Esophagus (tissue), 2 donors: ENCODE data around the gene STXBP2. TPM values are rescaled to one million over a fixed set of nuclear protein-coding genes. Genes with fewer than 3 reads are reported as not detected.

Experiments used
- H3K27ac ChIP-seq, 2 donors: one replicate each; pipeline ENCODE4 v1.5.1; 2013; ENCODE audit warnings: low read depth in 2 of 2, mild to moderate bottlenecking in 2 of 2, inconsistent platforms in 1 of 2, low read length in 1 of 2, moderate library complexity in 1 of 2
- H3K27me3 ChIP-seq, 2 donors: one replicate each; pipeline ENCODE4 v1.6.1; 2013; ENCODE audit warnings: low read length in 2 of 2, control low read depth in 1 of 2, mild to moderate bottlenecking in 1 of 2; ENCODE audit not compliant: insufficient read depth in 2 of 2, control insufficient read depth in 1 of 2
- H3K36me3 ChIP-seq, 2 donors: one replicate each; pipeline ENCODE4 v1.6.1; 2013; ENCODE audit warnings: low read length in 1 of 2; ENCODE audit not compliant: control insufficient read depth in 2 of 2, insufficient read depth in 2 of 2
- H3K4me1 ChIP-seq, 2 donors: one replicate each; pipeline ENCODE4 v1.6.1; 2013; ENCODE audit warnings: low read length in 1 of 2; ENCODE audit not compliant: control insufficient read depth in 2 of 2, insufficient read depth in 2 of 2
- H3K4me3 ChIP-seq, 2 donors: one replicate each; pipeline ENCODE4 v1.5.1; 2013; ENCODE audit warnings: low read length in 2 of 2, mild to moderate bottlenecking in 2 of 2, low read depth in 1 of 2, moderate library complexity in 1 of 2
- H3K9me3 ChIP-seq, 2 donors: one replicate each; pipeline ENCODE4 v1.6.1; 2013; ENCODE audit warnings: mild to moderate bottlenecking in 2 of 2, low read depth in 1 of 2, low read length in 1 of 2, moderate library complexity in 1 of 2; ENCODE audit not compliant: control insufficient read depth in 2 of 2, insufficient read depth in 1 of 2
- WGBS, 2 donors: extraction: QIAGEN DNeasy Blood & Tissue Kit; methylation state at CpG; one replicate each; pipeline ENCODE4 v1.1.7; 2013; 5-methylcytosine and 5-hydroxymethylcytosine counted together
- polyA plus RNA-seq, 2 donors: library from polyadenylated mRNA; stranded (reverse); fragments of 200-250 nt; gene quantifications; one replicate each; pipeline ENCODE4 v1.2.3, GENCODE V29; 2013
- donor health status: healthy with polysubstance abuse.
- donor health status: Bipolar disorder and iron deficiency.

STXBP2 gene
- polyA plus RNA-seq, 2 donors: 73.2 to 88.7 TPM

GRCh38 chr19:7676376-7676775 is 39.5 kb downstream of the STXBP2 start:
- Histone ChIP-seq H3K27me3 (no peaks in the 10 kb centered on the region), H3K4me1 (peaks cover 0 to 10% of the 10 kb centered on the region in 2 donors), H3K27ac (no peak overlapping the region), H3K9me3 (no peaks in the 10 kb centered on the region), H3K36me3 (no peaks in the 10 kb centered on the region), H3K4me3 (no peak overlapping the region)
- WGBS, 2 donors: 31 to 35% methylated on average over 5 to 7 of the region's 7 CpGs

GRCh38 chr19:7676854-7677253 is 39.9 kb downstream of the STXBP2 start, which contains the start of gene MCEMP1:
Gene MCEMP1, plus strand, starts transcription at chr19:7677090. Its CDS starts 31 bp downstream, at chr19:7677121.
- no peak within 1 kb of the TSS for H3K4me3 ChIP-seq
- H3K27ac ChIP-seq: no peak within 1 kb of the TSS
- H3K4me1 ChIP-seq: peaks cover 0 to 14% of the 10 kb centered on the region in 2 donors
- H3K36me3 ChIP-seq: no peaks in the 10 kb centered on the region
- WGBS, 2 donors: 28 to 35% methylated on average over 10 of the region's 10 CpGs
- H3K9me3 ChIP-seq: no peaks in the 10 kb centered on the region
- H3K27me3 ChIP-seq: no peaks in the 10 kb centered on the region

DNA sequence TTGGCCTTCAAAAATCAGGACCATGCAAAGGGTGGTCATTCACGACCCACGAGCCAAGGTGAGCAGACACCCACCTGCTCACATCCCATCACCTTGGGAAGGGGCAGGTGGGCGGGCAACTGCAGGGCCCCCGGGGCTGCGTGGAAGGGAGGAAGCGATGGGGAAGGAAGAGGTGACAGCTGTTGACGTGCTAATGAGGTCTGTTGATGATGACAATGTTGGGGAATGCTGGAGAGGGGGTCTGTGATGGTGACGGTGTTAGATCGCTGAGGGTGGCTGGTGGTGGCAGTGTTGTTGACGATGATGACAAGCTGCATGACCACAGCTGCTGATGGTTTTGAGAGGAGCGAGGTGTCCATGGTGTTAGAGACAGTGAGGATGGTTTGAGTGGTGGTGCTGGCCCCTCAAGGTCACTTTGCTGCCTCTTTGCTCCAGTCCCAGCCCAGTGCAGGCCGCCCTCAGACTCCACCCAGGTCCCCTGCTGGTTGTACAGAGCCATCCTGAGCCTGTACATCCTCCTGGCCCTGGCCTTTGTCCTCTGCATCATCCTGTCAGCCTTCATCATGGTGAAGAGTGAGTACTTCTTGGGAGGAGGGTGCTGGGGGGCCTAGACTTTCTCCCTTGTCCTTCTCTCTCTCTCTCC is 40.9 kb downstream of the STXBP2 start:
- H3K9me3 ChIP-seq: no peaks in the 10 kb centered on the region
- H3K36me3 ChIP-seq: peaks cover 0 to 7% of the 10 kb centered on the region in 2 donors
- no peaks in the 10 kb centered on the region for H3K27me3 ChIP-seq
- no peak overlapping the region for H3K4me3 ChIP-seq
- WGBS, 2 donors: 50 to 54% methylated on average over 12 of the region's 12 CpGs
- peaks cover 0 to 21% of the 10 kb centered on the region in 2 donors for H3K4me1 ChIP-seq
- no peak overlapping the region for H3K27ac ChIP-seq

GRCh38 chr19:7678971-7679751 is 42.3 kb downstream of the STXBP2 start:
- no peak overlapping the region for H3K27ac ChIP-seq
- no peaks in the 10 kb centered on the region for H3K9me3 ChIP-seq
- H3K4me3 ChIP-seq: no peak overlapping the region
- H3K27me3 ChIP-seq: no peaks in the 10 kb centered on the region
- peaks cover 0 to 21% of the 10 kb centered on the region in 2 donors for H3K4me1 ChIP-seq
- H3K36me3 ChIP-seq: peaks cover 0 to 10% of the 10 kb centered on the region in 2 donors
- 34 to 35% methylated on average over 30 of the region's 30 CpGs for WGBS, 2 donors

GRCh38 chr19:7679771-7680605 is 43.1 kb downstream of the STXBP2 start:
- H3K27me3 ChIP-seq: no peaks in the 10 kb centered on the region
- WGBS, 2 donors: 39 to 40% methylated on average over 22 of the region's 22 CpGs

DNA sequence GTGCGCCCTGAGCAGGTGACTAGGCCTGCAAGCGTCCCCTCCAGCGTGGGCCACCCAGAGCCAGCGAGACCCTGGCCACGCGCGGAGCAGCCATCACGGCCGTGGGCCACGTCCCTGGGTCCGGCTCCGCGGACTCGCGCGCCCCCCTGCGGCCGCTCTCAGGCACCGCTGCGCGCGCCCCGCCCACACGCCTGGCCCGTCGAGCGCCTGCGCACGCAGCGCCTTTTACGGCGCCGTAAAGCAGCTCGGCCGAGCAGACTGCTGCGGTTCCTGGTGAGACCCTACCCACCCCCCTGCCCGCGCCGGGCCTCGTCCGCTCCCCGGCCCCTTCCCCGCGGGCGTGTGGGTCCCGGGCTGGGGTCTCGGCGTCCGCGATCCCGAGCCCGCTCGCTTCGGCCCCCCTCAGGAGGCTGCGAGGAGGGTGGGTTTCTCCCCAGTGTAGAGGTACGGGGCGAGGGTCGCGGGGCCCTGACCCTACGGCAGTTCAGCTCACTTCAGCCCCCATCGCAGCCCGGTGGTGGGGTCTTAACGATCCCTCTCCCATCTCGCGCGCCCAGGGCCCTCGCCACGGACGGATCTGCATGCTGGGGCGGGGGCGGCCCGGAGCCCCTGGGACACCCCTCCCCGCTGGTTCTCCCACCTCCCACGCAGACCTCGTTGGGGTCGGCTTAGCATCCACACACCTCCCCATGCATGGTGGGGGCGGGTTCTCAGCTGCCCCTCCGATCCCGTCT is 43.9 kb downstream of the STXBP2 start, which contains the start of gene TRAPPC5:
Gene TRAPPC5 (plus strand): TSS at position 228 of the 734 bp plus-strand sequence. CDS start 1,421 bp downstream, outside the sequence.
- Histone ChIP-seq H3K4me3 (peak within 1 kb of the TSS; percentile 95 to 99), H3K4me1 (peaks cover 0 to 21% of the 10 kb centered on the region in 2 donors), H3K27me3 (no peaks in the 10 kb centered on the region), H3K36me3 (peaks cover 0 to 10% of the 10 kb centered on the region in 2 donors), H3K9me3 (no peaks in the 10 kb centered on the region), H3K27ac (peak within 1 kb of the TSS; percentile 66 to 77)
- 0 to 1% methylated on average over 65 to 79 of the region's 79 CpGs for WGBS, 2 donors

More at GRCh38 chr19:7679771-7680605, 43.1 kb downstream of the STXBP2 start:
- no peak overlapping the region for H3K27ac ChIP-seq
- H3K4me3 ChIP-seq: peak overlapping the region; percentile 95 to 99
- H3K36me3 ChIP-seq: peaks cover 0 to 10% of the 10 kb centered on the region in 2 donors
- H3K4me1 ChIP-seq: peaks cover 0 to 21% of the 10 kb centered on the region in 2 donors
- no peaks in the 10 kb centered on the region for H3K9me3 ChIP-seq

DNA sequence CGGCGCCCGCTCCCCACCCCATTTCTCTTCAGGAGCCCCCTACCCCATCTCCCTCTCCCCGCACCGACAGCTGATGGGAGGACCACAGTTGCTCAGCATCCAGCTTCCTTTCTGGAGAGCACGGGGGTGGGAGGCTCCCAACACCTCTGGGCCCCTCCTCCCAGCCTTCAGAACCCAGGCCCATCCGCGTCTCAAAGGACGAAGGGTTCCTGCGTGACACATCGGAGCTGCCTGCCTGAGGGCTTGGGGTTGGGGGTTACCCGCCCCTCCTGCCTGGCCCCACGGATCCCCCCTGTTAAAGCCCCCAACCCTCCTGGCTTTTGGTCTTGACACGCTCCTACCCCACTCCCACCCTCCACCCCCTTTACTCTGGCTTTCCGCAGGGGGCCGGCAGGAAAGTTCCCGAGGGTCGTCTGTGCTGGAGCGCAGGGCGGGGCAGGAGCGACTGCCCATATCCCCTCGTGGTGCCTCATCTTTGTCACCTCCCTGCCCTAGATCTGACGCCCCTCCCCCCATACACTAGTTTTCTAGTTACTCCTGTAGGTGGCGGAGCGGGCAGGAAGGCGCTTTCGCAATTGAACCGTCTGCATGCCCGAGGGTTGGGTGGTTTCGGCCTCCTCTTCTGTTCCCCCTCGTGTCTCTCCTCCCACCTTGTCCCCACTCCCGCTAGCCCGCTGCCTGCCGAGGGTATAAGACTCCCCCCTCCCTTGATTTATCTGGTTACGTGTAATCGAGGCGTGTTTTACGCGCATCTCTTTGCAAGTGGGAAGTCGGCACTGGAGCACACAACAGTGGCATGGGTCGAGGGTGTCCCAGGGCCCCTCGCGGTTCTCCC is 44.6 kb downstream of the STXBP2 start:
- no peaks in the 10 kb centered on the region for H3K27me3 ChIP-seq
- H3K4me1 ChIP-seq: peaks cover 0 to 21% of the 10 kb centered on the region in 2 donors
- WGBS, 2 donors: 3 to 6% methylated on average over 43 of the region's 43 CpGs
- peak overlapping the region; percentile 95 to 99 for H3K4me3 ChIP-seq
- no peaks in the 10 kb centered on the region for H3K9me3 ChIP-seq
- H3K27ac ChIP-seq: peak overlapping the region; percentile 66 to 77
- peaks cover 0 to 10% of the 10 kb centered on the region in 2 donors for H3K36me3 ChIP-seq

GRCh38 chr19:7682175-7682855 is 45.4 kb downstream of the STXBP2 start:
- 83 to 84% methylated on average over 74 of the region's 74 CpGs for WGBS, 2 donors
- Histone ChIP-seq H3K4me1 (peaks cover 0 to 21% of the 10 kb centered on the region in 2 donors), H3K4me3 (peak overlapping the region in 1 of 2 donors; percentile 95), H3K9me3 (no peaks in the 10 kb centered on the region), H3K36me3 (peaks cover 0 to 10% of the 10 kb centered on the region in 2 donors), H3K27ac (no peak overlapping the region), H3K27me3 (no peaks in the 10 kb centered on the region)
